ENCODE measurements around the gene CARD16. TPM values are rescaled to one million over a fixed set of nuclear protein-coding genes. Genes with fewer than 3 reads are reported as not detected.

The CARD16 gene
- 42.3 and 105 TPM in 2 replicates for total RNA-seq

GRCh38 chr11:105044557-105045524 is at the start of gene CARD16:
TSS of gene CARD16 (minus strand) at chr11:105045335. CDS start at chr11:105045297, 38 bp downstream.

GRCh38 chr11:105034813-105035620 is 10.1 kb downstream of the CARD16 start, which contains the start of gene CASP1:
TSS of gene CASP1 (minus strand) at chr11:105035144. CDS start at chr11:105035113, 31 bp downstream.

GRCh38 chr11:105023003-105023402 is 22.1 kb downstream of the CARD16 start, which contains the start of gene CASP5:
TSS of gene CASP5 (minus strand) at chr11:105023168. CDS start at chr11:105023136, 32 bp downstream.

Other genes starting within 250 kb of the CARD16 start
- gene CASP12, start 146.9 kb downstream of the CARD16 start, total RNA-seq = 1.6 and 1.7 TPM in 2 replicates
- gene CASP4, start 76.8 kb downstream of the CARD16 start, total RNA-seq = 142 and 177 TPM in 2 replicates
- gene CASP5, start 22.2 kb downstream of the CARD16 start, total RNA-seq = 0.09 TPM in 1 of 2 replicates, not detected in the other
- 10.0 and 43.6 TPM in 2 replicates for gene CASP1, start 10.2 kb downstream of the CARD16 start, total RNA-seq
- not detected in 2 replicates for gene CARD18, start 94.4 kb upstream of the CARD16 start, total RNA-seq

Measured in endothelial cell of coronary artery (primary cell).